Gastrocnemius medialis (tissue), 4 donors: ENCODE results near the gene AFF3. TPM values are rescaled to one million over a fixed set of nuclear protein-coding genes. Genes with fewer than 3 reads are reported as not detected.

Experiments
- ATAC-seq, 2 donors: fragments of 150-250 bp; one replicate each; pipeline ENCODE4 v1.9.1; 2016
- DNase-seq, 2 donors: peaks; one replicate each; pipeline ENCODE4 v3.0.0-alpha.2; 2019
- H3K27ac ChIP-seq, 4 donors: fragments of 200-600 bp; sonication (generic); 1 replicate in 1 of 4; 2 replicates in 3 of 4; pipeline ENCODE4 v1.5.1; 2016 to 2018; ENCODE audit warnings: mild to moderate bottlenecking in 2 of 4, moderate library complexity in 1 of 4
- H3K27me3 ChIP-seq, 3 donors: fragments of 200-600 bp; sonication (generic) in 2 of 3; 1 replicate in 1 of 3; 2 replicates in 2 of 3; pipeline versions ENCODE4 v1.5.1 to v1.6.0; 2016 to 2019; ENCODE audit warnings: mild to moderate bottlenecking in 1 of 3, moderate library complexity in 1 of 3
- H3K36me3 ChIP-seq, 2 donors: fragments of 200-600 bp; sonication (generic) in 1 of 2; one replicate each; pipeline ENCODE4 v1.5.1; 2017 to 2018
- H3K4me1 ChIP-seq, 2 donors: fragments of 200-600 bp; sonication (generic) in 1 of 2; one replicate each; pipeline ENCODE4 v1.5.1; 2016 to 2017; ENCODE audit warnings: mild to moderate bottlenecking in 2 of 2
- H3K4me3 ChIP-seq, 4 donors: fragments of 200-600 bp; sonication (generic) in 3 of 4; 1 replicate in 1 of 4; 2 replicates in 3 of 4; pipeline ENCODE4 v1.5.1; 2016 to 2019; ENCODE audit warnings: mild to moderate bottlenecking in 2 of 4
- H3K9me3 ChIP-seq, 3 donors: fragments of 200-600 bp; sonication (generic) in 2 of 3; 1 replicate in 1 of 3; 2 replicates in 2 of 3; pipeline ENCODE4 v1.5.1; 2016 to 2019
- POLR2A ChIP-seq, 2 donors: fragments of 450-650 bp; IDR thresholded peaks; one replicate each; pipeline ENCODE4 v1.6.1; 2017; ENCODE audit warnings: antibody characterized with exemption in 2 of 2, mild to moderate bottlenecking in 2 of 2, moderate library complexity in 2 of 2
- in situ Hi-C, 4 donors: fragments of 200-750 bp; cut with MboI; loops; one replicate each; pipeline versions ENCODE4 v1.15.0 to v1.8.0; 2017; ENCODE audit warnings: low sequenced_read_pairs in 4 of 4
- intact Hi-C: fragments of 100-400 bp; cut with DNase I; formaldehyde crosslinking; loops from one replicate; pipeline ENCODE4 v1.15.1; 2023; ENCODE audit warnings: low total_unique reads
- total RNA-seq, 4 donors: library from RNA; depleted of rRNA; stranded (reverse); fragments of >200 nt; gene quantifications; one replicate each; pipeline versions ENCODE4 v1.1.0 to v1.2.3, GENCODE V29; 2016
- TF ChIP-seq, protein P1 (sequence below), 5 experiments: fragments of 450-650 bp in 3 of 5; fragments of 200-600 bp in 2 of 5; sonication (generic) in 2 of 5; IDR thresholded peaks in 4 of 5; conservative IDR thresholded peaks in 1 of 5; 1 replicate in 4 of 5; 2 replicates in 1 of 5; pipeline ENCODE4 v1.5.1; 2016 to 2019; ENCODE audit warnings: antibody characterized with exemption in 5 of 5, mild to moderate bottlenecking in 3 of 5, moderate library complexity in 3 of 5

The AFF3 gene
- total RNA-seq, 4 donors from 2014 or later, result 0.22 to 0.55 (median 0.47) TPM

GRCh38 chr2:99571954-99572353 is 570.4 kb downstream of the AFF3 start:
- DNase-seq, result no peak
- TF ChIP-seq, protein P1, sequence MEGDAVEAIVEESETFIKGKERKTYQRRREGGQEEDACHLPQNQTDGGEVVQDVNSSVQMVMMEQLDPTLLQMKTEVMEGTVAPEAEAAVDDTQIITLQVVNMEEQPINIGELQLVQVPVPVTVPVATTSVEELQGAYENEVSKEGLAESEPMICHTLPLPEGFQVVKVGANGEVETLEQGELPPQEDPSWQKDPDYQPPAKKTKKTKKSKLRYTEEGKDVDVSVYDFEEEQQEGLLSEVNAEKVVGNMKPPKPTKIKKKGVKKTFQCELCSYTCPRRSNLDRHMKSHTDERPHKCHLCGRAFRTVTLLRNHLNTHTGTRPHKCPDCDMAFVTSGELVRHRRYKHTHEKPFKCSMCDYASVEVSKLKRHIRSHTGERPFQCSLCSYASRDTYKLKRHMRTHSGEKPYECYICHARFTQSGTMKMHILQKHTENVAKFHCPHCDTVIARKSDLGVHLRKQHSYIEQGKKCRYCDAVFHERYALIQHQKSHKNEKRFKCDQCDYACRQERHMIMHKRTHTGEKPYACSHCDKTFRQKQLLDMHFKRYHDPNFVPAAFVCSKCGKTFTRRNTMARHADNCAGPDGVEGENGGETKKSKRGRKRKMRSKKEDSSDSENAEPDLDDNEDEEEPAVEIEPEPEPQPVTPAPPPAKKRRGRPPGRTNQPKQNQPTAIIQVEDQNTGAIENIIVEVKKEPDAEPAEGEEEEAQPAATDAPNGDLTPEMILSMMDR (IDR thresholded peaks at IDR 0.05 in 4 of 5, conservative IDR thresholded peaks at IDR 0.05 in 1 of 5), result no peak
- no peak for TF ChIP-seq POLR2A (IDR thresholded peaks at IDR 0.05)
- Histone ChIP-seq H3K9me3 (no peaks in the 10 kb centered on the region), H3K4me1 (peaks cover 0 to 7% of the 10 kb centered on the region in 2 donors), H3K36me3 (no peaks in the 10 kb centered on the region), H3K4me3 (no peak overlapping the region), H3K27me3 (no peaks in the 10 kb centered on the region), H3K27ac (no peak overlapping the region)
- in situ Hi-C loops, result loop anchor here in 2 of 4 donors (25.0 kb wide), 1 partner anchor 240 kb away; no protein-coding TSS in a partner anchor
- no peak for ATAC-seq
- intact Hi-C loops, result no loop called here

DNA sequence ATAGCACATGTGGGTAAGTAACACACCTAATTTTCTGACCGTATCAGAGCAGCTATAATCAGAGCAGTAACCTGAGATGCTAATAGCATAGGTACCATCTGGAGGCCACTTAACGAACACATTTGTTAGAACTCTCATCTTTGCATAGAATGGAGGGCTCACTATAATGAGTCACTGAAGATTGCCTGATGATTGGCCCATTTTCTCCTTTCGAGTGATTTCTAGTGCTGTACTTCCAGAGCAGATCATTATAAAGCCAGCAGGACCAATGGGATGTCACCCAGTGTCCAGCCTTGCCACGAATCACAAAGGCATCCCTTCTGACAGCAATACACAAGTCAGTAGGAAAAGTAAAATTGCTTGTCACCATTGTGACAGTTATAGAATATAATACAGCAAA is 570.9 kb downstream of the AFF3 start:
- Histone ChIP-seq H3K27ac (no peak overlapping the region), H3K4me1 (peaks cover 0 to 7% of the 10 kb centered on the region in 2 donors), H3K27me3 (no peaks in the 10 kb centered on the region), H3K36me3 (no peaks in the 10 kb centered on the region), H3K4me3 (no peak overlapping the region), H3K9me3 (no peaks in the 10 kb centered on the region)
- ATAC-seq (no peak), DNase-seq (no peak)
- intact Hi-C loops (no loop called here), in situ Hi-C loops (loop anchor here in 2 of 4 donors (25.0 kb wide), 1 partner anchor 241 kb away; no protein-coding TSS in a partner anchor)
- TF ChIP-seq POLR2A (IDR thresholded peaks at IDR 0.05), result no peak
- TF ChIP-seq, protein P1 (IDR thresholded peaks at IDR 0.05 in 4 of 5, conservative IDR thresholded peaks at IDR 0.05 in 1 of 5), result no peak

GRCh38 chr2:99571021-99571420 is 571.4 kb downstream of the AFF3 start:
- intact Hi-C loops (no loop called here), in situ Hi-C loops (loop anchor here in 2 of 4 donors (25.0 kb wide), 1 partner anchor 241 kb away; no protein-coding TSS in a partner anchor)
- no peak for TF ChIP-seq POLR2A (IDR thresholded peaks at IDR 0.05)
- TF ChIP-seq, protein P1 (IDR thresholded peaks at IDR 0.05 in 4 of 5, conservative IDR thresholded peaks at IDR 0.05 in 1 of 5), result no peak
- Histone ChIP-seq H3K27ac (no peak overlapping the region), H3K27me3 (no peaks in the 10 kb centered on the region), H3K9me3 (no peaks in the 10 kb centered on the region), H3K4me3 (no peak overlapping the region), H3K36me3 (no peaks in the 10 kb centered on the region), H3K4me1 (peaks cover 0 to 7% of the 10 kb centered on the region in 2 donors)
- ATAC-seq, result no peak
- no peak for DNase-seq

GRCh38 chr2:99569386-99569785 is 573.0 kb downstream of the AFF3 start:
- Histone ChIP-seq H3K9me3 (no peaks in the 10 kb centered on the region), H3K4me3 (no peak overlapping the region), H3K27me3 (no peaks in the 10 kb centered on the region), H3K27ac (no peak overlapping the region), H3K36me3 (no peaks in the 10 kb centered on the region), H3K4me1 (peaks cover 0 to 7% of the 10 kb centered on the region in 2 donors)
- ATAC-seq (no peak), DNase-seq (no peak)
- intact Hi-C loops, result no loop called here
- in situ Hi-C loops, result loop anchor here in 2 of 4 donors (10.0 to 25.0 kb wide), 3 partner anchors 243 to 815 kb away; no protein-coding TSS in a partner anchor
- TF ChIP-seq, protein P1 (IDR thresholded peaks at IDR 0.05 in 4 of 5, conservative IDR thresholded peaks at IDR 0.05 in 1 of 5), result no peak
- TF ChIP-seq POLR2A (IDR thresholded peaks at IDR 0.05), result no peak

GRCh38 chr2:99565227-99565626 is 577.2 kb downstream of the AFF3 start:
- no peak for ATAC-seq
- Histone ChIP-seq H3K4me1 (no peaks in the 10 kb centered on the region), H3K4me3 (no peak overlapping the region), H3K27ac (no peak overlapping the region), H3K27me3 (no peaks in the 10 kb centered on the region), H3K9me3 (no peaks in the 10 kb centered on the region), H3K36me3 (no peaks in the 10 kb centered on the region)
- TF ChIP-seq POLR2A (IDR thresholded peaks at IDR 0.05), result no peak
- TF ChIP-seq, protein P1 (IDR thresholded peaks at IDR 0.05 in 4 of 5, conservative IDR thresholded peaks at IDR 0.05 in 1 of 5), result no peak
- no peak for DNase-seq
- in situ Hi-C loops (loop anchor here in 2 of 4 donors (10.0 to 25.0 kb wide), 3 partner anchors 247 to 820 kb away; no protein-coding TSS in a partner anchor), intact Hi-C loops (no loop called here)
